ENCODE measurements around the gene WWOX. TPM values are rescaled to one million over a fixed set of nuclear protein-coding genes. Genes with fewer than 3 reads are reported as not detected.

The WWOX gene
- polyA plus RNA-seq, 1 donor (not counting 4 experiments of a cell fraction or from before 2014, with no cell fraction given), result 5.1 TPM

- H3K4me3 ChIP-seq (ENCODE audit: control insufficient read depth in 2 of 3, extremely low read depth in 1 of 3, insufficient read depth in 2 of 3, low read depth in 1 of 3, low read length in 3 of 3), result no peak overlapping the region
- H4K20me1 ChIP-seq (ENCODE audit: control insufficient read depth, extremely low read depth, insufficient read depth, low read length), result no peaks in the 10 kb centered on the region
- no peak overlapping the region for H3K4me2 ChIP-seq (ENCODE audit: control insufficient read depth, extremely low read depth, insufficient read depth, low read depth, low read length)
- no peak overlapping the region for H2AFZ ChIP-seq (ENCODE audit: control insufficient read depth, low read length)
- no peak overlapping the region for H3K27ac ChIP-seq (ENCODE audit: control insufficient read depth, insufficient read depth, low read length)
- H3K36me3 ChIP-seq (ENCODE audit: control insufficient read depth in 2 of 2, extremely low read depth in 1 of 2, insufficient read depth in 2 of 2, low read length in 2 of 2), result no peaks in the 10 kb centered on the region
- peaks cover 6% of the 10 kb centered on the region for H3K4me1 ChIP-seq (ENCODE audit: control insufficient read depth, extremely low read depth, insufficient read depth, low read length)
- no peak overlapping the region for H3K9ac ChIP-seq (ENCODE audit: control insufficient read depth, extremely low read depth, insufficient read depth, low read length)
- peaks cover 4% of the 10 kb centered on the region for H3K27me3 ChIP-seq (ENCODE audit: control insufficient read depth, extremely low read depth, insufficient read depth, low read length)
- no peaks in the 10 kb centered on the region for H3K79me2 ChIP-seq (ENCODE audit: control insufficient read depth, insufficient read depth, low read length)
- H3K9me1 ChIP-seq (ENCODE audit: control insufficient read depth, extremely low read depth, insufficient read depth, low read length), result no peaks in the 10 kb centered on the region
- no peak for TF ChIP-seq CTCF (optimal IDR thresholded peaks at IDR 0.05 in 1 of 3, IDR thresholded peaks at IDR 0.05 in 1 of 3, conservative IDR thresholded peaks at IDR 0.05 in 1 of 3; ENCODE audit: extremely low read depth in 1 of 3, insufficient read depth in 2 of 3, low read length in 3 of 3)
- TF ChIP-seq EZH2 (IDR thresholded peaks at IDR 0.05; ENCODE audit: low read length), result no peak
- dilution Hi-C loops (cut with MboI; ENCODE audit: extremely low pct_ligation_motif_present, low sequenced_read_pairs), result no loop called here
- FAIRE-seq (no peak), DNase-seq (ENCODE audit: low read depth, low spot score) (no peak)
- no peaks in the 10 kb centered on the region for H3K9me3 ChIP-seq (ENCODE audit: control insufficient read depth, low read depth, low read length)
Observed at GRCh38 chr16:79101491-79101890, 1002.0 kb downstream of the WWOX start.

- H4K20me1 ChIP-seq (ENCODE audit: control insufficient read depth, extremely low read depth, insufficient read depth, low read length), result no peaks in the 10 kb centered on the region
- DNase-seq (ENCODE audit: low read depth, low spot score) (no peak), FAIRE-seq (no peak)
- H3K79me2 ChIP-seq (ENCODE audit: control insufficient read depth, insufficient read depth, low read length), result no peaks in the 10 kb centered on the region
- H2AFZ ChIP-seq (ENCODE audit: control insufficient read depth, low read length), result no peak overlapping the region
- H3K9me3 ChIP-seq (ENCODE audit: control insufficient read depth, low read depth, low read length), result no peaks in the 10 kb centered on the region
- peaks cover 3% of the 10 kb centered on the region for H3K4me1 ChIP-seq (ENCODE audit: control insufficient read depth, extremely low read depth, insufficient read depth, low read length)
- H3K9me1 ChIP-seq (ENCODE audit: control insufficient read depth, extremely low read depth, insufficient read depth, low read length), result no peaks in the 10 kb centered on the region
- H3K4me2 ChIP-seq (ENCODE audit: control insufficient read depth, extremely low read depth, insufficient read depth, low read depth, low read length), result no peak overlapping the region
- no peak overlapping the region for H3K9ac ChIP-seq (ENCODE audit: control insufficient read depth, extremely low read depth, insufficient read depth, low read length)
- H3K4me3 ChIP-seq (ENCODE audit: control insufficient read depth in 2 of 3, extremely low read depth in 1 of 3, insufficient read depth in 2 of 3, low read depth in 1 of 3, low read length in 3 of 3), result no peak overlapping the region
- H3K36me3 ChIP-seq (ENCODE audit: control insufficient read depth in 2 of 2, extremely low read depth in 1 of 2, insufficient read depth in 2 of 2, low read length in 2 of 2), result no peaks in the 10 kb centered on the region
- TF ChIP-seq EZH2 (IDR thresholded peaks at IDR 0.05; ENCODE audit: low read length) (no peak), CTCF (optimal IDR thresholded peaks at IDR 0.05 in 1 of 3, IDR thresholded peaks at IDR 0.05 in 1 of 3, conservative IDR thresholded peaks at IDR 0.05 in 1 of 3; ENCODE audit: extremely low read depth in 1 of 3, insufficient read depth in 2 of 3, low read length in 3 of 3) (no peak)
- no peak overlapping the region for H3K27ac ChIP-seq (ENCODE audit: control insufficient read depth, insufficient read depth, low read length)
- peaks cover 17% of the 10 kb centered on the region for H3K27me3 ChIP-seq (ENCODE audit: control insufficient read depth, extremely low read depth, insufficient read depth, low read length)
- dilution Hi-C loops (cut with MboI; ENCODE audit: extremely low pct_ligation_motif_present, low sequenced_read_pairs), result no loop called here
Observed at GRCh38 chr16:79104567-79104966, 1005.1 kb downstream of the WWOX start.

Data from keratinocyte (primary cell).